HG03175 (cell line): ENCODE data around the gene CFAP43.

Experiments
- ATAC-seq: cut with Tn5 transposase; IDR thresholded peaks from one replicate; pipeline ENCODE4 v1.9.1; 2021; ENCODE audit warnings: mild to moderate bottlenecking, moderate library complexity; ENCODE audit not compliant: unreplicated experiment

Gene CFAP43

GRCh38 chr10:104231784-104232612, at the start of gene CFAP43:
TSS of gene CFAP43 (minus strand) at chr10:104232364. CDS start at chr10:104232246, 118 bp downstream.
- ATAC-seq: peak; percentile 100

- ATAC-seq: no peak
Observed at GRCh38 chr10:104281694-104282093, 49.5 kb upstream of the CFAP43 start.

- no peak for ATAC-seq
Observed at GRCh38 chr10:104279550-104280259, 47.5 kb upstream of the CFAP43 start.

GRCh38 chr10:104277785-104278184, 45.6 kb upstream of the CFAP43 start:
- no peak for ATAC-seq

GRCh38 chr10:104276192-104276591, 44.0 kb upstream of the CFAP43 start:
- no peak for ATAC-seq

- ATAC-seq: peak; percentile 75
Observed at GRCh38 chr10:104274762-104275721, 42.9 kb upstream of the CFAP43 start.

- no peak for ATAC-seq
Observed at GRCh38 chr10:104273899-104274575, 41.9 kb upstream of the CFAP43 start.

GRCh38 chr10:104273286-104273685, 41.1 kb upstream of the CFAP43 start:
- no peak for ATAC-seq

GRCh38 chr10:104268713-104269645, 36.8 kb upstream of the CFAP43 start, which contains the start of gene GSTO2:
TSS of gene GSTO2 (plus strand) at chr10:104269184. CDS start at chr10:104274916, 5,732 bp downstream.
- ATAC-seq: peak; percentile 99

GRCh38 chr10:104268405-104268712, 36.2 kb upstream of the CFAP43 start:
- peak; percentile 0 for ATAC-seq

- no peak for ATAC-seq
Observed at GRCh38 chr10:104267721-104268404, 35.7 kb upstream of the CFAP43 start.

- no peak for ATAC-seq
Observed at GRCh38 chr10:104264783-104265182, 32.6 kb upstream of the CFAP43 start.

GRCh38 chr10:104262055-104262454, 29.9 kb upstream of the CFAP43 start:
- no peak for ATAC-seq

- no peak for ATAC-seq
Observed at GRCh38 chr10:104260775-104261115, 28.6 kb upstream of the CFAP43 start.

GRCh38 chr10:104259999-104260774, 28.0 kb upstream of the CFAP43 start:
- ATAC-seq: no peak

GRCh38 chr10:104259456-104259855, 27.3 kb upstream of the CFAP43 start:
- ATAC-seq: no peak

- no peak for ATAC-seq
Observed at GRCh38 chr10:104258209-104258608, 26.0 kb upstream of the CFAP43 start.

- no peak for ATAC-seq
Observed at GRCh38 chr10:104257235-104257634, 25.1 kb upstream of the CFAP43 start.
